Cardiac ventricle fibroblast (primary cell): ENCODE results near the gene MYO5A. TPM values are rescaled to one million over a fixed set of nuclear protein-coding genes. Genes with fewer than 3 reads are reported as not detected.

Source experiments
- total RNA-seq: library from RNA; depleted of rRNA; stranded (reverse); fragments of >200 nt; gene quantifications from 2 replicates; pipeline ENCODE4 v1.2.3, GENCODE V29; 2015

Gene MYO5A
- 13.8 and 15.8 TPM in 2 replicates for total RNA-seq

GRCh38 chr15:52528564-52529340 lies at the start of gene MYO5A:
Gene MYO5A (minus strand): TSS chr15:52528880. CDS start chr15:52528806, 74 bp downstream.

DNA sequence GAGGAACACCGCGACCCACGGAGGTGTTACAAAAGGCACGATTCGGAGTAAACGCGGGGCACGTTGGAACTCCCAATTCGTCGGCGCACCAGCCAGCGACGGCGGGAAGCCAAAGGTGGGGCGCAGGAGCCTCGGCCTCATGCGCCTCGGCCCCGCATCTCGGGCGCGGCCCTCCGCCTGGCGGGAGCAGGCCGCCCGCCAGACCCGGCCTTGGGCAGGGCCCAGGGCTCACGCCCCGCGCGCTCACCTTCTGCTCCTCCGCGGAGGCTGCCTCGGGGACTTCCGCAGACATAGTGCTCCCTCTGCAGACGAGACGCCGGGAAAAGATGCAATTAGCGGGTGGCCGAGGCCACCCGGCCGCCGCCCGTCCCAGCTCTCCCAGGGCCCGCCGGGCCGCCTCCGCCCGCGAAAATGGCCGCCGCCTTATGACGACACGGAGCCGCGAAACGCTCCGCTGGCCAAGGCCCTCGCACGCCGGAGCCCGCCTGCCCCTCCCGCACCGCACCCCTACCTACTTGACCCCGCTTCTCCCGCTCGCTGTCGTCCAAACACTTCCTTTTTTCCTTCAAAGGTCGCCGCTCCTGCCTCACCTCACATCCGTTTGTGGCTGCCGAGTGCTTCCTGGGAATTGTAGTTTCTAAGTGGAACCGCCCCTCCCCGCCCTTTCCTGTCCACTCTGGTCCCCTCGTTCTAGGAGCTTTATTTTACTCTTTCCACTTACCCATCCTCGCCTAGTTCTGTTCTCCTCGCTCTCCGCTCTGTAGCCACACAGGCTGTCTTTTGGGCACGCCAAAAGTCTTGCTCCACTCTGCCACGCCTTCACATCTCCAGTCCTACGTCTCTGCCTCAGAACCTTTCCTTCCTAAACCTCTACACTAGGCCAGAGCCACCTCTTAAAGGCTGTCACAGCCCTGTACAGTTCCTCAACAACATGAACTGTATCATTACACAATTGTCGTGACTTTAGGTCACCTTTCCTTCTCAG lies 40.2 kb upstream of the MYO5A start, which contains the start of gene ARPP19:
ARPP19 (minus strand) TSS at position 430 of the 985 bp plus-strand sequence; CDS start at position 292, 138 bp downstream.

GRCh38 chr15:52295421-52296001 lies 233.2 kb downstream of the MYO5A start, which contains the start of gene MYO5C:
Gene MYO5C (minus strand): TSS chr15:52295804. CDS start chr15:52295636, 168 bp downstream.

Other genes starting within 250 kb of the MYO5A start
- gene MYO5C, start 233.1 kb downstream of the MYO5A start, total RNA-seq: 0.25 and 0.39 TPM in 2 replicates
- gene ARPP19, start 40.1 kb upstream of the MYO5A start, total RNA-seq: 55.8 and 60.5 TPM in 2 replicates
- gene ATOSA, start 150.5 kb upstream of the MYO5A start, total RNA-seq: 23.0 and 26.2 TPM in 2 replicates